AG10803 (cell line): ENCODE measurements around the gene KRT74.
A peak's percentile ranks its signal among the peaks of the same experiment; 100 is the strongest.

ENCODE experiments used
- DNase-seq: peaks from one replicate; pipeline ENCODE4 v3.0.0; 2010; ENCODE audit warnings: low read depth
- H3K4me3 ChIP-seq: 2 replicates; pipeline ENCODE4 v1.5.1; 2011; ENCODE audit warnings: mild to moderate bottlenecking, low read length, control low read depth
- TF ChIP-seq, protein P1 (sequence below): conservative IDR thresholded peaks from 2 replicates; pipeline ENCODE4 v1.5.1; 2011; ENCODE audit warnings: mild to moderate bottlenecking, low read length, control low read depth, inconsistent platforms

Gene KRT74

DNA sequence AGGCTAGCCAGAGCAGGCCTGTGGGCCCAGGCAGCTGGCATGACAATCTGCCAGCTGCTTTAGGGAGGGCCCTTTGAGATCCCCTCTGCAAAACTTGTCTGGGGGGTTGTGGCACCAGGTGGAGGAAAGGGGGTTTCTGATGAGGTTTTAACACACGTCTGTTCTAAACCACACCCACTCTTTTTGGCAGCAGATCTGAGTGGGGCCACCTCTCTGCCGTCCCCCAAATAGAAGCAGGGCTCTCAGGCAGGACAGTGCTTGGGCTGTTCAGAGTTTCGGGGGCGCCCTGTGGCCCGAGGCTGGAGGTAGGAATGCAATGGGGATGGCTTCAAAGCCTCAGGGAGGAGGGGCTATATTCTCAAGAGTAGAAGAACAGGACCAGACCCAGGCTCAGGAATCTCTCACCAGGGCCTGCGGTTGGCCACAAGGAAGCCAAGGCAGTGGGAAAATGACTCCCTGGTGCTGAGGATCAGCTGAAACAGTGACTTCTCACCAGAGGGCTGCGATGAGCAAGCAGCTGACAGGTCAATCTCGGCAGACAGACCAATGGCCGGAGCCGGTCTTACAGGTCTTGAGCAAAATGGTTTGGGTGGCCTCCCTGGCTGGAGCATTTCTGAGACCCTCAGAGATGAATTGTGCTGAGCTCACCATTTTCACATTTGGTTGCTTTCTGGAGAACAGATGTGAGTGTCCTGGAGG lies 51.9 kb downstream of the KRT74 start:
- DNase-seq = peak; percentile 80

DNA sequence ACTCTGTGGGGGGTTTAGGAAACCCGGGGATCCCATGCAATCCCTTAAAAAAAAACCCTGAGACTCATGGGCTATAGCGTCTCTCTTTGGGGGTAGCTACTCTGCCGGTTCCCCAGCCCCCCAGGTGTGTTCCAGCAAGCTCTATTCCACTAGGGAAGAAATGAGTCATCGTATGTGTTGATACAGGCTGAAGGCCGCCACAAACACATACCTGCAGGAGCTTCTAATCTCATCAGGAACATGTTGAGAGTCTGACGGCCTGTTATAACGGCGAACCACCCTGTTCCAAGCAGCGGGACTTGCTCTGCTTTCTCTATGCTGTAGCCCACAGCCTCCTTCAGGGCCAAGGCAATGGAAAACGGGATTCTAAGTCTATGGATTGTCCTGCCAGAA lies 52.5 kb downstream of the KRT74 start:
- H3K4me3 ChIP-seq = no peak overlapping the region
- no peak for DNase-seq

More for the DNA sequence above, 51.9 kb downstream of the KRT74 start:
- H3K4me3 ChIP-seq = no peak overlapping the region
- TF ChIP-seq, protein P1, sequence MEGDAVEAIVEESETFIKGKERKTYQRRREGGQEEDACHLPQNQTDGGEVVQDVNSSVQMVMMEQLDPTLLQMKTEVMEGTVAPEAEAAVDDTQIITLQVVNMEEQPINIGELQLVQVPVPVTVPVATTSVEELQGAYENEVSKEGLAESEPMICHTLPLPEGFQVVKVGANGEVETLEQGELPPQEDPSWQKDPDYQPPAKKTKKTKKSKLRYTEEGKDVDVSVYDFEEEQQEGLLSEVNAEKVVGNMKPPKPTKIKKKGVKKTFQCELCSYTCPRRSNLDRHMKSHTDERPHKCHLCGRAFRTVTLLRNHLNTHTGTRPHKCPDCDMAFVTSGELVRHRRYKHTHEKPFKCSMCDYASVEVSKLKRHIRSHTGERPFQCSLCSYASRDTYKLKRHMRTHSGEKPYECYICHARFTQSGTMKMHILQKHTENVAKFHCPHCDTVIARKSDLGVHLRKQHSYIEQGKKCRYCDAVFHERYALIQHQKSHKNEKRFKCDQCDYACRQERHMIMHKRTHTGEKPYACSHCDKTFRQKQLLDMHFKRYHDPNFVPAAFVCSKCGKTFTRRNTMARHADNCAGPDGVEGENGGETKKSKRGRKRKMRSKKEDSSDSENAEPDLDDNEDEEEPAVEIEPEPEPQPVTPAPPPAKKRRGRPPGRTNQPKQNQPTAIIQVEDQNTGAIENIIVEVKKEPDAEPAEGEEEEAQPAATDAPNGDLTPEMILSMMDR = no peak

DNA sequence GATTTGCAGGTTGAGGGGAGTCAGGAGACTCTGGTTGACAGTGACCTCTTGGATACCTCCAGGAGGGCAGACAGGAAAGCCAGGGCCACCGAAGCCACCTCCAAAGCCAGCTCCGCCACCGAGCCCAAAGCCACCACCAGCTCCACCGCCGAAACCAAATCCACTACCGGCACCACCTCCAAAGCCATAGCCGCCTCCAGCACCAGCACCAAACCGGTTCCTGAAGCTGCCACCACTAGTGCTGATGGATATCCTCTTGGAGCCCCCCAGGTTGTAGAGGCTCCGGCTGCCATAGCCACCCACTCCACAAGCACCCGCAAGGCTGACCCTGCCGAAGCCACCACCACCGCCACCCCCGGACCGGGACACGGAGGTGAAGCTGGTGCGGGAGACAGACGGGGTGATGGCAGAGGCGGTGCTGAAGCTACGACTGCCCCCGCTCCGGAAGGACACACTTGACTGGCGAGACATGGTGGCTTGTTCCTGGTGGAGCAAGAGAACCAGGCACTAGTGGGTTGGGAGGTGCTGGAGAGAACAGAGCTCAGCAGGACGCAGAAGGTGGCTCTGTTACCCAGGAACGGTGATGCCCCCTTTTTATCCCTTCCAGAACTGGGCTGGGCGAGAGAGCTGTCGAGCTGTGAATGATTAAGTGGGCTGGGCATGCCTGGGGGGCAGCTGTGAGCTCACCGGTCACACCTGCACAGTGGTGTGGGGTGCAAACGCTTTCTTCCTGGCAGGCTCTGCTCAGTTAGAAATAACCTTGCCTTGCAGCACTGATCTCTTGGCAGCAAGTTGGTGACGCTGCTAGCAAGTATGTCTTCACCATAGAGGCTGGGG lies 53.6 kb downstream of the KRT74 start, which contains the start of gene KRT5:
Gene KRT5, minus strand, starts transcription at position 569 of the 837 bp plus-strand sequence. Its CDS starts 98 bp downstream, at position 471.
- no peak for DNase-seq
- H3K4me3 ChIP-seq = no peak within 1 kb of the TSS
- TF ChIP-seq, protein P1 = no peak

More for the DNA sequence above, 52.5 kb downstream of the KRT74 start:
- TF ChIP-seq, protein P1 = no peak

DNA sequence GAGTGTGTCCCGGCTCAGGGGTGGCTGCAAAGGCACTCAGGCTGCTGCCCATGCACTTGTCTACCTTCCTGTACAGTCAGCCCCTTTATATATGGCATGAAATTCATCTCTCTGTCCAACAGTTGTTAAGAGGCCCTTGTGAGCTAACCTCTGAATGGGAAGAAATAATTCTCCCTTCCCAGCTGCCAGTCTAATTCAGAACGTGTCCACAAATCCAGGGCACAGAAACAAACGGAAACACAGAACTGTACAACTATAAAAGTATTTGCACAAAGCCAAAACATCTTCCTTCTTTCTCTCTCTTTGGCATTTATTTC lies 54.3 kb downstream of the KRT74 start:
- TF ChIP-seq, protein P1 = no peak
- DNase-seq = no peak
- H3K4me3 ChIP-seq = no peak overlapping the region

- TF ChIP-seq, protein P1 = no peak
- no peak overlapping the region for H3K4me3 ChIP-seq
- DNase-seq = no peak
Measured at GRCh38 chr12:52518574-52519386, 54.9 kb downstream of the KRT74 start.

DNA sequence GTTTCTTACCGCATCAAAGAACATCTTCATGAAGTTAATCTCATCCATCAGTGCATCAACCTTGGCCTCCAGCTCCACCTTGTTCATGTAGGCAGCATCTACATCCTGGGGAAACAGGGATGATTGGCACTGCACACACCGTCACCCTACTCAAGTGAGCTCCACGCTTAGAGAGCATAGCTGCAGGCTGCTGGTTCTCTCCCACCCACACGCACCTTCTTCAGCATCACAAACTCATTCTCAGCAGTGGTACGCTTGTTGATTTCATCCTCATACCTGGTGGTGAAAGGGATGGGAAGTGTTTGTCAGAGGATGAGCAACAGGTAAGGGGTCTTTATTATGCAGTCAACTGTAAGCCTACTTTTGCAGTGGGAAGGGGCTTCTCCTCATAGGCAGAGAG lies 55.8 kb downstream of the KRT74 start:
- DNase-seq = no peak
- H3K4me3 ChIP-seq = no peak overlapping the region
- TF ChIP-seq, protein P1 = no peak
